ENCODE results near the gene ZNF304. TPM values are rescaled to one million over a fixed set of nuclear protein-coding genes. Genes with fewer than 3 reads are reported as not detected.

Gene ZNF304
- total RNA-seq, 4 donors from 2014 or later = 0.40 to 4.2 (median 3.5) TPM

DNA sequence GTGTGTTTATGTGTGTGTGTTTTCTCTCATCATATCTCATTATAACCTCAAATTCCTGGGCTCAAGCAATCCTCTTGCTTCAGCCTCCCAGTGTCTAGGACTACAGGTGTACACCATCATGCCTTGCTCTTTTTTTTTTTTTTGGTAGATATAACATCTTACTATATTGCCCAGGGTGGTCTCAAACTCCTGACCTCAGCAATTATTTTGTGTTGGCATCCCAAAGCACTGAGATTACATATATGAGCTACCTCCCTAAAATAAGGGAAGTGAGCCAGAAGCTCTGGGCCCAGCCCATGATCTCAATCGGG is 31.2 kb upstream of the ZNF304 start:
- Histone ChIP-seq H3K27ac (peak overlapping the region; percentile 84 to 91 (median 88)), H3K36me3 (peaks cover 0 to 16% (median 6%) of the 10 kb centered on the region in 4 donors), H3K4me3 (peak overlapping the region; percentile 73 to 92 (median 85)), H3K4me1 (peaks cover 5 to 23% (median 17%) of the 10 kb centered on the region in 4 donors), H3K9me3 (no peaks in the 10 kb centered on the region), H3K27me3 (peaks cover 18% of the 10 kb centered on the region)
- TF ChIP-seq, protein P1, sequence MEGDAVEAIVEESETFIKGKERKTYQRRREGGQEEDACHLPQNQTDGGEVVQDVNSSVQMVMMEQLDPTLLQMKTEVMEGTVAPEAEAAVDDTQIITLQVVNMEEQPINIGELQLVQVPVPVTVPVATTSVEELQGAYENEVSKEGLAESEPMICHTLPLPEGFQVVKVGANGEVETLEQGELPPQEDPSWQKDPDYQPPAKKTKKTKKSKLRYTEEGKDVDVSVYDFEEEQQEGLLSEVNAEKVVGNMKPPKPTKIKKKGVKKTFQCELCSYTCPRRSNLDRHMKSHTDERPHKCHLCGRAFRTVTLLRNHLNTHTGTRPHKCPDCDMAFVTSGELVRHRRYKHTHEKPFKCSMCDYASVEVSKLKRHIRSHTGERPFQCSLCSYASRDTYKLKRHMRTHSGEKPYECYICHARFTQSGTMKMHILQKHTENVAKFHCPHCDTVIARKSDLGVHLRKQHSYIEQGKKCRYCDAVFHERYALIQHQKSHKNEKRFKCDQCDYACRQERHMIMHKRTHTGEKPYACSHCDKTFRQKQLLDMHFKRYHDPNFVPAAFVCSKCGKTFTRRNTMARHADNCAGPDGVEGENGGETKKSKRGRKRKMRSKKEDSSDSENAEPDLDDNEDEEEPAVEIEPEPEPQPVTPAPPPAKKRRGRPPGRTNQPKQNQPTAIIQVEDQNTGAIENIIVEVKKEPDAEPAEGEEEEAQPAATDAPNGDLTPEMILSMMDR (IDR thresholded peaks at IDR 0.05) = no peak
- TF ChIP-seq POLR2AphosphoS5 (IDR thresholded peaks at IDR 0.05) = no peak
- no peak for DNase-seq
- 8% methylated on average over 1 of the region's 1 CpG; no CpG with 5 or more reads in 1 of the 2 donors for WGBS, 2 donors (ENCODE audit: low coverage in 1 of 2)
- intact Hi-C loops (cut with DNase I; ENCODE audit: low total_unique reads) = no loop called here
- in situ Hi-C loops (cut with MboI; ENCODE audit: low pct_ligation_motif_present in 1 of 4, low pct_unique_long_range_greater_than_20kb in 1 of 4, low sequenced_read_pairs in 3 of 4) = no loop called here

DNA sequence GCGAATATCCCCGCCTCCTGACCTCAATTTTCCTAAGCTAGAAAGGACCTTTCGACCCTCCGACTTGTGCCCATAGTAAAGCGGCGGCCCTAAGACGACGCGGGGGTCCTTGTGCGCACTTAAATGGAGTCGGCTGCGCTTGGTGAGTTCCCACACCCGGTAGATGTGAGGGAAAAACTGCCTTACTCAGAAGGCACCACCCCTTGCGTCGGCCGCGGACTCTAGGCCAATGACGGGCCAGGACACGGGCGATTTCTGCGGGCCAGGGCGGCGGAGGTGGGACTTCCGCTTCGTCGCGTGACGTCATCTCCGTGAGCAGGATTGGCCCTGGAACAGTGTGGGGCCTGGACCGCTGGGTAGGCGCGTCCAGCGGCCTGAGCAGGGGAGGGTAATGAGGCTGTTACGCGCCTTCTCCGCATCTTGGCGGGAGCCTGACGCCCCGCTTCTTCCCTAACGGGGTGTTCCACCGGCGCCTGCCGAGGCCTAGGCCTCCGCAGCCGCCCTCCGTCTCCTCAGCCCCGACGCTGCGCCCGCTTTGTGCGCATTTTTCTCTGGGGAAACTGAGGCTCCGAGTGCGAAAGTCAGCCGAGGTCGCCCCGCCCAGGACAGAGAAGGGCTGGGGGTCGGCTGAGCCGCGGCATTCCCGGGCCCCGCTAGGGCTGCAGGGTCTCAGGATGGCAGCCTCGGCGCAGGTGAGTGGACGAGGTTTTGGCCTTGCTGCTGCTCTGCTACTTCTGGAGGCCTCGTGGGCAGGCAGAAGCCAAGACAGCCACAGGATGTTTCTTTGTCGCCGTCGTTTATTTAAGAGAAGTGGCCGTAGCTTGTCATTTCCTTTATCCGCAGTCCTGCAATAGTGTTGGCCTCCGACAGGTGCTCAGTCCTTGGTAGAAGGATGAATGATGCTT is 30.6 kb upstream of the ZNF304 start, which contains the start of gene ZNF543:
Gene ZNF543 (plus strand): TSS at position 293 of the 905 bp plus-strand sequence. CDS start 382 bp downstream, at position 675.
- intact Hi-C loops (cut with DNase I; ENCODE audit: low total_unique reads) (no loop called here), in situ Hi-C loops (cut with MboI; ENCODE audit: low pct_ligation_motif_present in 1 of 4, low pct_unique_long_range_greater_than_20kb in 1 of 4, low sequenced_read_pairs in 3 of 4) (no loop called here)
- DNase-seq = peak; percentile 96
- TF ChIP-seq EP300 (IDR thresholded peaks at IDR 0.05; ENCODE audit: low read depth) (no peak), POLR2AphosphoS5 (IDR thresholded peaks at IDR 0.05) (peak in 2 of 3 donors; percentile 77 to 78), POLR2A (IDR thresholded peaks at IDR 0.05) (peak; percentile 64)
- TF ChIP-seq, protein P1 (IDR thresholded peaks at IDR 0.05) = peak in 1 of 5 experiments; percentile 10
- Histone ChIP-seq H3K4me3 (peak within 1 kb of the TSS; percentile 73 to 92 (median 85)), H3K27ac (peak within 1 kb of the TSS; percentile 84 to 91 (median 88)), H3K36me3 (peaks cover 0 to 22% (median 11%) of the 10 kb centered on the region in 4 donors), H3K9me3 (no peaks in the 10 kb centered on the region), H3K4me1 (peaks cover 5 to 23% (median 17%) of the 10 kb centered on the region in 4 donors), H3K27me3 (peaks cover 18% of the 10 kb centered on the region)
- WGBS, 2 donors (ENCODE audit: low coverage in 1 of 2) = 3 to 10% methylated on average over 5 to 61 of the region's 71 CpGs

DNA sequence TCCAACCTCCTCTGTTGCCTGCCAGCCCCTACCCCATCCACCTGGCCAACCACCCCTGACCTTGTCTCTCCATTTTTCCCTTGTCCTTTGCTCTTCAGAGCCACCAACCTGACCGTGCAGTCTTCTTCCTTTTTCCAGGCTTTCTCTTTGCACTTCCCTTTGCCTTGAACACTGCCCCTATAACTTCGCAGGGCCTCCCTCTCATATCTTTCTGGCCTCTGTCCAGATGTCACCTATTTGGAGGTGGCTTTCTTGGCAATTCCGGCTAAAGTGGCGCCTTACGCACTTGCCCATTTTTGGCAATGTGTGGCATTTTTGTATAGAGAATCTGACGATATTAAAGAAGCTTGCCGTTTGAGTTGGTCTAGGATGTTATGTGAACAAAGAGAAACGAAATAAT is 30.0 kb upstream of the ZNF304 start:
- intact Hi-C loops (cut with DNase I; ENCODE audit: low total_unique reads) (no loop called here), in situ Hi-C loops (cut with MboI; ENCODE audit: low pct_ligation_motif_present in 1 of 4, low pct_unique_long_range_greater_than_20kb in 1 of 4, low sequenced_read_pairs in 3 of 4) (no loop called here)
- WGBS, 2 donors (ENCODE audit: low coverage in 1 of 2) = 48 to 51% methylated on average over 8 of the region's 8 CpGs
- TF ChIP-seq EP300 (IDR thresholded peaks at IDR 0.05; ENCODE audit: low read depth) (no peak), POLR2AphosphoS5 (IDR thresholded peaks at IDR 0.05) (no peak), POLR2A (IDR thresholded peaks at IDR 0.05) (no peak)
- TF ChIP-seq, protein P1 (IDR thresholded peaks at IDR 0.05) = no peak
- H3K9me3 ChIP-seq = no peaks in the 10 kb centered on the region
- peak overlapping the region; percentile 73 to 92 (median 85) for H3K4me3 ChIP-seq
- H3K4me1 ChIP-seq = peaks cover 5 to 23% (median 17%) of the 10 kb centered on the region in 4 donors
- DNase-seq = no peak
- H3K27ac ChIP-seq = peak overlapping the region in 3 of 4 donors; percentile 84 to 91 (median 88)
- H3K27me3 ChIP-seq = peaks cover 18% of the 10 kb centered on the region
- peaks cover 0 to 29% (median 14%) of the 10 kb centered on the region in 4 donors for H3K36me3 ChIP-seq

- Histone ChIP-seq H3K4me3 (peak overlapping the region in 1 of 4 donors; percentile 92), H3K36me3 (peaks cover 0 to 36% (median 17%) of the 10 kb centered on the region in 4 donors), H3K27ac (no peak overlapping the region), H3K9me3 (no peaks in the 10 kb centered on the region), H3K4me1 (peaks cover 5 to 23% (median 17%) of the 10 kb centered on the region in 4 donors), H3K27me3 (peaks cover 14% of the 10 kb centered on the region)
- no peak for DNase-seq
- WGBS, 2 donors (ENCODE audit: low coverage in 1 of 2) = 59 to 70% methylated on average over 2 to 3 of the region's 3 CpGs
- in situ Hi-C loops (cut with MboI; ENCODE audit: low pct_ligation_motif_present in 1 of 4, low pct_unique_long_range_greater_than_20kb in 1 of 4, low sequenced_read_pairs in 3 of 4) = no loop called here
- intact Hi-C loops (cut with DNase I; ENCODE audit: low total_unique reads) = no loop called here
- no peak for TF ChIP-seq POLR2AphosphoS5 (IDR thresholded peaks at IDR 0.05)
- no peak for TF ChIP-seq POLR2A (IDR thresholded peaks at IDR 0.05)
- TF ChIP-seq, protein P1 (IDR thresholded peaks at IDR 0.05) = no peak
- TF ChIP-seq EP300 (IDR thresholded peaks at IDR 0.05; ENCODE audit: low read depth) = no peak
Measured at GRCh38 chr19:57321751-57322150, 29.3 kb upstream of the ZNF304 start.

Data from transverse colon (tissue), 4 donors.